Myocyte (in vitro differentiated cells): ENCODE data around the gene NKAIN1. TPM values are rescaled to one million over a fixed set of nuclear protein-coding genes. Genes with fewer than 3 reads are reported as not detected.

ENCODE experiments used
- DNase-seq: peaks from one replicate; pipeline ENCODE4 v3.0.0-alpha.2; 2012; ENCODE audit warnings: low read depth
- total RNA-seq: library from RNA; depleted of rRNA; stranded (reverse); fragments of >200 nt; gene quantifications from 2 replicates; pipeline ENCODE4 v1.2.3, GENCODE V29; 2014

NKAIN1 gene
- total RNA-seq, 1 donor from 2014 or later: 0.13 TPM

GRCh38 chr1:31234123-31234708, 5.5 kb downstream of the NKAIN1 start:
- DNase-seq: no peak

DNA sequence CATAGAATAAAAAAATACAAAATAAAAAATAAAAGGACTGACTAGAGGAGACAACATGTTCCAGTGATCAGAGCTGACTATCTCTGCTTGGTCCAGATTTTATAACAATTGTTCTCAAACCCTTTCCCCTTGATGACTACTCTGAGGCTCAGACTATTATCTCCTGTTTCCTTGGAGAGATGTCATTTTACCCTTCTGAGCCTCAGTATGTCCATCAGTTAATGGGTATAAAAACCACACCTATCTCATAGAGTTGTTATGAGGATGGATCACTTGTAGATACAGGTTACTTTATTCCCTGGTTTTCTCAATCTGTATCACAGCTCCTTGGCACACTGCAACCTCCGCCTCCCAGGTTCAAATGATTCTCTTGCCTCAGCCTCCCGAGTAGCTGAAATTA, 7.0 kb downstream of the NKAIN1 start:
- DNase-seq: no peak

DNA sequence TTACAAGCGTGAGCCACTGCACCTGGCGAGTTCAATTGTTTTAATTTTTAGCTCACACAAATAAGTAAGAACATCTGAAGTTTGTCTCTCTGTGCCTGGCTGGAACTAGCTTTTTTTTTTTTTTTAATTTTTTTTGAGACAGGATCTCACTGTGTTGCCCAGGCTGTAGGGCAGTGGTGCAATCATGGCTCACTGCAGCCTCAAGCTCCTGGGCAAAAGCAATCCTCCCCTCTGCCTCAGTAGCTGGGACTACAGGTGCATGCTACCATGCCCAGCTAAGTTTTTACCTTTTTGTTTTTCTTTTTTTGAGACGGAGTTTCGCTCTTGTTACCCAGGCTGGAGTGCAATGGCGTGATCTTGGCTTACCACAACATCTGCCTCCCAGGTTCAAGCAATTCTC, 7.9 kb downstream of the NKAIN1 start:
- no peak for DNase-seq

GRCh38 chr1:31230378-31230777, 9.3 kb downstream of the NKAIN1 start:
- DNase-seq: no peak

DNA sequence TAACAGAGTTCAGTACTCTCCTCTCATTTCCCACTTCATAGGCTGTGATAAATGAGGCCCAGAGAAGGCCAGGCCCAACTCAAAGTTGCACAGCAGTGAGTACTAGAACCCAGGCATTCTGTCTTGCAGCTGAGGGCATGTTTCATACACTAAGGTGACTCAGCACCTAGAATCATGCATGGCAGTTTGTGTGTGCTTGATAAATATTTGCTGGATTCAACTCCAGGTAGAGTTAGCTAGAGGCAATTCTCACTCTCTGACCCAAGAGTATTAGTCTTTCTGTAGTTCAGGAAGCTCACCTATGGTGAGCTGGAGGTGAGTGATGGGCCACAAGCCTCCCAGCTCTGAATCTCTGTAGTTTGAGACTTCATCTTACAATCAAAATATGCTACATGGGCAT, 10.7 kb downstream of the NKAIN1 start:
- no peak for DNase-seq

DNA sequence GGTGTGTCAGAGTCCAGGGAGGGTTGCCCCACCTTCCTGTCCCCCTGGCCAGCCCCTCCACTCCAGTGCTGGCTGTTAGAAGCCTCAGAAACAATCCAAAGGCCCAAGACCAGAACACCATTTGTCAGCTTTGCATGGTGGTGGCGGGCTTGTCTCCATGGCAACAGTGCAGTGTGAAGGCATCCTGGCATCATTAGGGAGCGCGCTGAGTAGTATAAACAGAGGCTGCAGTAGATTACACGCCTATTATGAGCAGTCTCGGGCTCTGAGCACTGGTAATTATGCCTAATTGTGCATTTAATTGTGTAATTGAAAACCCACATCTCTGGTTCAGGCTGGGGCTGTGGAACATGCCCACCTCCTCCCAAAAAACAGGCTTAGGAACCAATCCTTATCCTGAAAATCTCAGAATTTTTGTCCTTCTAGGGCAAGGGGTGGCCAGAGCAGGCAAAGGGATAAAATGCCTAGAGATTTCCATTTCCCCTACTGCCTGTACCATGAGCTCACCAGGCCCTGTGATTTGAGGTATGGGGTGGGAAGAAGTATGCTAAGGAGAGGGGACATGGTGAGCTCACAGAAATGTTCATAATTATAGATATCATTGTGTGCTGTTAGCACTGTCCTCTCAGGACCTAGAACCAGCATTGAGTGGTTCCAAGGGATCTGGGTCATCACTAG, 11.7 kb downstream of the NKAIN1 start:
- no peak for DNase-seq

DNA sequence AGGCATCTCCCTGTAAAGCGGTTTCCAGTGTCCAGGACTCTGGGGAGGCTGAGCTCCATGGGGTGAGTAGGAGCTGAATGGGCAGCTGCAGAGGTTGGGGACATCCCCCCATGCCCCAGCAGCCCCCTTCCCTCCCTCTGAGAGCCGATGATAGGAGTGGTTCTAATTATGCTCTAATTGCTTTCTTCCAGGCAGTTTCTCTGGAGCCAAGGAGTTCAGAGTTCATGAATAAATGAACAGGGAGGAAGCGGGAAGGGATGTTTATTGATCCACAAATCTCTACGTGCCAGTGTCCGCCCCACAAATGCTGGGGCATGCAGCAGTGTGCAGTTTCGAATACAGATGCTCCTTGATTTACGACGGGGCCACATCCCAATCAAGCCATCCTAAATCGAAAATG, 15.6 kb downstream of the NKAIN1 start:
- no peak for DNase-seq

DNA sequence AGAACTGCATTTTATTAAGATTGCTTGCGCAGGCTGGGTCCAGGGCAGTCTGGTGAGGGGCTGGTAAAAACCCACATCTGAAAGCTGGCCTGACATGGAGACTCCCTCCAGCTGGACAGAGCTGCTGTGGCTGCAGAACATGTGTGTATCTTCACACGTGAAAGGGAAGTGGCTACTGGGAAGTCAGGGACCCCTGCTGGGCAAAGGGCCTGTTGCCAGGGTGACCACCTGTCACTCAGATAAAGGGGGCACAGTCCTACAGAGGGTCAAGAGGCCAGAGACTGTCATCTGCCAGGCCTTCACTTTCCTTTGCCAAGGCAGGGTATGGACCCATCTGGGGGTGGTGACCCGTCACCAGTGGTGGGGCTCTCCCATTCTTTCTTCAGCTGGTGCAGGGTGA, 17.5 kb downstream of the NKAIN1 start:
- no peak for DNase-seq

GRCh38 chr1:31221072-31221471, 18.6 kb downstream of the NKAIN1 start:
- DNase-seq: no peak

GRCh38 chr1:31219489-31219888, 20.2 kb downstream of the NKAIN1 start:
- no peak for DNase-seq

- peak; percentile 55 for DNase-seq
Measured at GRCh38 chr1:31218705-31219104, 21.0 kb downstream of the NKAIN1 start.

DNA sequence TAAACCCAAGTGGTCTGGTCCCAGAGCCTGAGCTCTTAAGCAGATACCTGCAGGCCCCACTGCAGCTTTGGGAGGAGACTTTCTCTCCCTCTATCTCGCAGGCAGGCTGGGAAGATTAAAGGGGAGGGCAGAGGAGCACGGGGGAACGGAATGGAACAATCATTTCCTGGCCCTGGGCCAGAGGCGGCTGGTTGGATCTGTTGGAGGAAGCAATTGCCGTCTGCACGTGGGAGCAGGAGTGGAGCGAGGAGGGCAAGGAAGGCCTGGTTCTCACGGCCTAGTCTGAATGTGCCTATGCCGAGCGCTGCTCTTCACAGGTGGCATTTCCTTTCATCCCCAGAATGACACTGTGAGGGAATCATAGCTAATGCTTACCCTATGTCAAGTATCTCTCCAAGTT, 23.7 kb downstream of the NKAIN1 start:
- peak; percentile 10 for DNase-seq

- DNase-seq: no peak
Measured at GRCh38 chr1:31215065-31215570, 24.6 kb downstream of the NKAIN1 start.

DNA sequence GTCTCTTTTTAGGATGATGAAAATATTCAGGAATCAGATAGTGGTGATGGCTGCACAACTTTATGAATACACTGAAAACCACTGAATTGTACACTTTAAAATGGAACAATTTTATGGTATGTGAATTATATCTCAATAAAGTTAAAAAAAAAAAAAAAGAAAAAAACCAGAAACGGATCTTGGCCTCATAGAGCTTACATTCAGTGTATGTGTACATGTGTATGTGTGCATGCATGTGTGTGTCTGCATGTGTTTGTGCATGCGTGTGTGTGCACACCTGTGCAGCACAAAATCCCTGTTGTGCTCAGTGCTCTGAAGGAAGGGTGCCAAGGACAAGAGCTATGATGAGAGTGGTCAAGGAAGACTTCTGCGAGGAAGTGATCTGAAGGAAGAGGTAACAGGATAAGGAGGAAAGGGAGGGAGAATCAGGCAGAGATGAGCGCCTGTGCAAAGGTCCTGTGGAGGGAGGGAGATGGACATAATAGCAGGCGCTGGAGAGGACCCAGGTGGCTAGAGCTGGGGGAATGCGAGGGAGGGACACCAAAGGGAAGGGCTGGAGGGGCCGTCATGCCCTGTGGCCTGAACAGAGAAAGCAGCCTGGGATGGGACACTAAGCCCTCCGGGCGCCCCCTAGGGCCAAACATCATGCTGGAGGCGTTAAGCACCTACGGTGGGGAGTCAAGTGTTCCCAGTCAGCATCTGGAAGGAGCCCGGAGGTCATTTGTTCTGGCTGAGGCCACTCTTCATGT, 25.2 kb downstream of the NKAIN1 start:
- DNase-seq: no peak

GRCh38 chr1:31208361-31208945, 31.2 kb downstream of the NKAIN1 start:
- no peak for DNase-seq

DNA sequence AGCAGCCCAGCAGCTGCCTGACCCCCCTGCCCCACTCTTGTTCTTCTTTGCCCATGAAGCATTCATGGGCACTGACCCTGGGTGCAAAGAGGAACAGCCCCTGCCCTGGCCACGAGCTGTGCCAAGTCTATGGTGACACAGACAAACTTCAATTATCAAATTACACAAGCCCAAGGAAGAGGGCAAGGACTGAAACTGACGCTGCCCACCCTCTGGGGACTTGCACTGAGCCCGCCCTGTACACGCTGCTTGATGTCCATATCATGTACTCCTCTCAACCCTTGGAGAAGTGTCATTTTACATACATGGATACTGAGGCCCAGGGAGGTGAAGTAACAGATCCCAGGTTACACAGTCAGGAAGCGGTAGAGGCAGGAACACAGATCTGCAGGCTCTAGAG, 32.1 kb downstream of the NKAIN1 start:
- DNase-seq: no peak

DNA sequence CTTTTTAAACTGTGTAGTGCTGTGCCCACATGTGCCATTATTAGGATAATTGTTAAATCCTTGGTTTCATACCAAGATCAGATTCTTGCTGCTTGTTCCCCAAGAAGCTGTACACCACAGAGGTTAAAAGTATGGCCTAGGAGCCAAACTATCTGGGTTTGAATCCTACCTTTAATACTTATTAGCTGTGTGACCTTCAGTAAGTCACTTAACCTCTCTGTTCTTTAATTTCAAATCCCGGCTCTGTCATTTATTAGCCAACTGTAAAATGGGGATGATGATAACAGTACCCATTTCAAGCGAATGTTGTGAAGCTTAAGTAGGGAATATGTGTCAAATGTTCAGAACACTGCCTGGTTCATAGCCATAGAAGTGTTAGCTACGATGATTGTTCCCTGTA, 32.6 kb downstream of the NKAIN1 start:
- DNase-seq: no peak

DNA sequence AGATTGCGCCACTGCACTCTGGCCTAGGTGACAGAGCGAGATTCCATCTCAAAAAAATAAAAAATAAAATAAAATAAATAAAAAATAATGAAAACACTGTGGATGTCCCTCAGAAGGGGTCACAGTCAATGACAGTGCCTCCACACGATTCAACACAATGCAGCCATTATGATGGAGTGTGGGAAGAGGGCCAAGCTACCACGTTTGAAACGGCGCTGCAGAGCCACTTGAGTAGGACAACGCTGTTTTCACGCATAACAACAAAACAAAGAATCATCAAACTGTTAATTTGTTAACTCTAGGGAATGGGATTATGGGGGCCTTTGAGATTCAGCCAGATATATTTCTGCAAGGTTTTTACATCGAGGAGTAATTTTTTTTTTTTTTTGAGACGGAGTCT, 36.5 kb downstream of the NKAIN1 start:
- no peak for DNase-seq

- DNase-seq: no peak
Measured at GRCh38 chr1:31201931-31202360, 37.7 kb downstream of the NKAIN1 start.

GRCh38 chr1:31199949-31200348, 39.7 kb downstream of the NKAIN1 start:
- DNase-seq: no peak

DNA sequence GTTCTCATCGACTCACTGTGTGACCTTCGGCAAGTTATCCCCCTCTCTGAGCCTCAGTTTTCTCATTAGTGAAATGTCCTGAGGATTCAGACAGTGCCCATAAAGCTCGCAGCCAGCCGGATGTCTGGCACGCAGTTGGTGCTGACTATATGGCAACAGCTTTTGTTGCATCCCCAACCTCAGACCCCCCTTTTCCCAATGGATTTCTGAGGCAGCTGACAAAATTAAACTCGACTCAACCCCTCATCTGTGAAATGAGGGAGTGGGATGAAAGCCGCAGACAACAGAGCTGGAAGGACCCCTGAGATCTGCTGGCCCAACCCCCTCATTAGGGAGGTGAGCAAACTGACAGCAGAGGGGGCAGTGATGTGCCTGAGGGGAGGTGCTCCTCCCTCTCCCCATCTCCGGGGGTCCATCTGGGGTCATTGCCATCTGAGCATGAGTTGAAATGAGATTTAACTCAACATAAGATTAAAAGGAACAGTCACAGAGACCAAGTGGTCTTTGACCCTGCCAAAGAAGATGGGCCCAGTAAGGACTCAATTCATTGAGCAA, 40.4 kb downstream of the NKAIN1 start:
- no peak for DNase-seq

DNA sequence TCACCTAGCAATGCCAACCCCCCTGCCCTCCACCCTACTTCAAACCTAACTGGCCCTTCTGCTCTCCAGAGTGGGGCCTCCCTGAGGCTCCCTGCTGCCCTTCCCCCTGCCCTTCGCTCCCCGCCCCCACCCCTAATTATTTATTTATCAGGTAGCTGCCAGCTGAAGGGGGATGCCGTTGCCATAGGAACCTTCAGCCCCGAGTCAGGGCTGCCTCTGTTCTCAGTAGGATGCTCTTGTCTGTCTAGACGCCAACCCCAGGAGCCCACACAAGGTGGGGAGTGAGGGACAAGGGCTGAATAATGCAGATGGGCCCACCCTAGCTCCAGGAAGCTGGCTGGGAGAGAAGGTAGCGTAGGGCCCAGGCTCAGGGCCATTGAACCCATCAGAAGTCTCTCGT, 41.1 kb downstream of the NKAIN1 start:
- DNase-seq: no peak
